ENCODE measurements around the gene PIGO. TPM values are rescaled to one million over a fixed set of nuclear protein-coding genes. Genes with fewer than 3 reads are reported as not detected.

Gene PIGO
- total RNA-seq, 1 experiment from 2014 or later = 23.4 TPM

GRCh38 chr9:35070823-35071813 lies 25.3 kb downstream of the PIGO start:
- Histone ChIP-seq H3K27ac (ENCODE audit: insufficient read length, low read depth, low read length) (no peak overlapping the region), H3K79me1 (ENCODE audit: insufficient read depth, low read depth, low read length, poor library complexity, severe bottlenecking) (no peaks in the 10 kb centered on the region), H3K4me2 (ENCODE audit: insufficient read depth, insufficient read length, low read length) (peak overlapping the region; percentile 76), H3K27me3 (ENCODE audit: insufficient read depth, low read length) (no peaks in the 10 kb centered on the region), H4K5ac (ENCODE audit: insufficient read length, low read depth, low read length) (no peak overlapping the region), H3T11ph (ENCODE audit: low read length) (no peak overlapping the region), H3K56ac (ENCODE audit: insufficient read length, low read depth, low read length) (no peak overlapping the region), H2AK5ac (ENCODE audit: insufficient read length, low read length) (no peak overlapping the region), H2BK12ac (ENCODE audit: insufficient read length, low read depth, low read length) (no peak overlapping the region), H3K4ac (ENCODE audit: low read depth, low read length) (no peak overlapping the region), H2BK5ac (ENCODE audit: insufficient read length, low read length) (no peak overlapping the region), H2BK120ac (ENCODE audit: low read depth, low read length, poor library complexity, severe bottlenecking) (no peak overlapping the region), H3K79me2 (ENCODE audit: insufficient read depth, low read length) (peaks cover 39% of the 10 kb centered on the region), H2AFZ (ENCODE audit: low read length) (no peak overlapping the region), H3K14ac (ENCODE audit: insufficient read depth, low read length) (peak overlapping the region; percentile 59), H3K23me2 (ENCODE audit: insufficient read length, low read depth, low read length, poor library complexity, severe bottlenecking) (peaks cover 6% of the 10 kb centered on the region), H3K9ac (ENCODE audit: extremely low read depth, insufficient read length, low read length) (peak overlapping the region; percentile 85), H4K91ac (ENCODE audit: insufficient read length, low read depth, low read length) (no peak overlapping the region), H4K20me1 (ENCODE audit: control insufficient read depth, insufficient read depth, insufficient read length) (no peaks in the 10 kb centered on the region), H3K18ac (ENCODE audit: insufficient read length, low read depth, low read length) (peak overlapping the region; percentile 83), H3K23ac (ENCODE audit: insufficient read length, low read depth, low read length) (no peak overlapping the region), H3K4me1 (ENCODE audit: insufficient read depth, low read length) (peaks cover 5% of the 10 kb centered on the region; the same call in 1 of the 2 replicates), H2BK15ac (ENCODE audit: low read depth, low read length) (no peak overlapping the region), H2BK20ac (ENCODE audit: low read depth, low read length, poor library complexity, severe bottlenecking) (no peak overlapping the region), H3K9me3 (ENCODE audit: control insufficient read depth, low read depth, low read length) (no peaks in the 10 kb centered on the region), H4K8ac (replicated peaks; ENCODE audit: insufficient read length, low read depth, low read length) (no peak overlapping the region)
- Mint-ChIP-seq H3K4me3 (peak overlapping the region; percentile 92 to 95), H3K9me3 (no peaks in the 10 kb centered on the region; a peak in 1 of 5 replicates), H3K27me3 (ENCODE audit: low read depth) (no peaks in the 10 kb centered on the region; the same call in none of the 2 replicates), H3K27ac (peak overlapping the region; percentile 94 to 98 (median 96)), H3K36me3 (ENCODE audit: insufficient read depth in 1 of 3, low read depth in 3 of 3) (peaks cover 64 to 84% (median 74%) of the 10 kb centered on the region in 3 experiments), H3K4me1 (peaks cover 18 to 22% of the 10 kb centered on the region in 2 experiments)
- no peak for DNase-seq
- TF ChIP-seq CTCF (conservative IDR thresholded peaks at IDR 0.05) = no peak
- no CpG with 5 or more reads among the region's 20 CpGs for WGBS (ENCODE audit: extremely low coverage, insufficient read length, low lambda C conversion rate)

Measured in H9 (cell line).